Lower leg skin (tissue), 4 donors: Measurements from ENCODE around the gene DRICH1. TPM values are rescaled to one million over a fixed set of nuclear protein-coding genes. Genes with fewer than 3 reads are reported as not detected.

ENCODE experiments used
- DNase-seq, 2 donors: peaks; one replicate each; pipeline ENCODE4 v3.0.0-alpha.2; 2019; ENCODE audit warnings: low spot score in 2 of 2
- H3K4me3 ChIP-seq: fragments of 200-600 bp; sonication (generic); 2 replicates; pipeline ENCODE4 v1.5.1; 2017; ENCODE audit warnings: mild to moderate bottlenecking, low read depth; ENCODE audit not compliant: poor library complexity, severe bottlenecking
- POLR2A ChIP-seq, 2 donors: fragments of 450-650 bp; IDR thresholded peaks; one replicate each; pipeline ENCODE4 v1.6.1; 2016 to 2017; ENCODE audit warnings: antibody characterized with exemption in 2 of 2, mild to moderate bottlenecking in 1 of 2, moderate library complexity in 1 of 2
- WGBS, 2 donors: methylation state at CpG; one replicate each; pipeline ENCODE4 v1.1.5; 2018; 5-methylcytosine and 5-hydroxymethylcytosine counted together
- intact Hi-C: fragments of 100-400 bp; cut with DNase I; formaldehyde crosslinking; loops from one replicate; pipeline ENCODE4 v1.15.0; 2023; ENCODE audit warnings: low total_unique reads
- total RNA-seq, 4 donors: library from RNA; depleted of rRNA; stranded (reverse); fragments of >200 nt; gene quantifications; one replicate each; pipeline ENCODE4 v1.1.0, GENCODE V29; 2016
- TF ChIP-seq, protein P1 (sequence below), 3 donors: fragments of 450-650 bp; IDR thresholded peaks; one replicate each; pipeline ENCODE4 v1.5.1; 2016; ENCODE audit warnings: antibody characterized with exemption in 3 of 3, mild to moderate bottlenecking in 3 of 3, moderate library complexity in 2 of 3

The DRICH1 gene
- total RNA-seq, 4 donors from 2014 or later: 0.75 TPM; not detected in 3

GRCh38 chr22:23569716-23570115 is 62.4 kb downstream of the DRICH1 start:
- 83 to 86% methylated on average over 8 to 10 of the region's 10 CpGs for WGBS, 2 donors
- TF ChIP-seq, protein P1, sequence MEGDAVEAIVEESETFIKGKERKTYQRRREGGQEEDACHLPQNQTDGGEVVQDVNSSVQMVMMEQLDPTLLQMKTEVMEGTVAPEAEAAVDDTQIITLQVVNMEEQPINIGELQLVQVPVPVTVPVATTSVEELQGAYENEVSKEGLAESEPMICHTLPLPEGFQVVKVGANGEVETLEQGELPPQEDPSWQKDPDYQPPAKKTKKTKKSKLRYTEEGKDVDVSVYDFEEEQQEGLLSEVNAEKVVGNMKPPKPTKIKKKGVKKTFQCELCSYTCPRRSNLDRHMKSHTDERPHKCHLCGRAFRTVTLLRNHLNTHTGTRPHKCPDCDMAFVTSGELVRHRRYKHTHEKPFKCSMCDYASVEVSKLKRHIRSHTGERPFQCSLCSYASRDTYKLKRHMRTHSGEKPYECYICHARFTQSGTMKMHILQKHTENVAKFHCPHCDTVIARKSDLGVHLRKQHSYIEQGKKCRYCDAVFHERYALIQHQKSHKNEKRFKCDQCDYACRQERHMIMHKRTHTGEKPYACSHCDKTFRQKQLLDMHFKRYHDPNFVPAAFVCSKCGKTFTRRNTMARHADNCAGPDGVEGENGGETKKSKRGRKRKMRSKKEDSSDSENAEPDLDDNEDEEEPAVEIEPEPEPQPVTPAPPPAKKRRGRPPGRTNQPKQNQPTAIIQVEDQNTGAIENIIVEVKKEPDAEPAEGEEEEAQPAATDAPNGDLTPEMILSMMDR (IDR thresholded peaks at IDR 0.05): no peak
- TF ChIP-seq POLR2A (IDR thresholded peaks at IDR 0.05): no peak
- intact Hi-C loops: no loop called here
- no peak for DNase-seq
- H3K4me3 ChIP-seq: no peak overlapping the region

GRCh38 chr22:23569291-23569690 is 62.8 kb downstream of the DRICH1 start:
- intact Hi-C loops: no loop called here
- no peak overlapping the region for H3K4me3 ChIP-seq
- TF ChIP-seq, protein P1 (IDR thresholded peaks at IDR 0.05): no peak
- TF ChIP-seq POLR2A (IDR thresholded peaks at IDR 0.05): no peak
- WGBS, 2 donors: 80 to 89% methylated on average over 7 to 8 of the region's 8 CpGs
- no peak for DNase-seq

DNA sequence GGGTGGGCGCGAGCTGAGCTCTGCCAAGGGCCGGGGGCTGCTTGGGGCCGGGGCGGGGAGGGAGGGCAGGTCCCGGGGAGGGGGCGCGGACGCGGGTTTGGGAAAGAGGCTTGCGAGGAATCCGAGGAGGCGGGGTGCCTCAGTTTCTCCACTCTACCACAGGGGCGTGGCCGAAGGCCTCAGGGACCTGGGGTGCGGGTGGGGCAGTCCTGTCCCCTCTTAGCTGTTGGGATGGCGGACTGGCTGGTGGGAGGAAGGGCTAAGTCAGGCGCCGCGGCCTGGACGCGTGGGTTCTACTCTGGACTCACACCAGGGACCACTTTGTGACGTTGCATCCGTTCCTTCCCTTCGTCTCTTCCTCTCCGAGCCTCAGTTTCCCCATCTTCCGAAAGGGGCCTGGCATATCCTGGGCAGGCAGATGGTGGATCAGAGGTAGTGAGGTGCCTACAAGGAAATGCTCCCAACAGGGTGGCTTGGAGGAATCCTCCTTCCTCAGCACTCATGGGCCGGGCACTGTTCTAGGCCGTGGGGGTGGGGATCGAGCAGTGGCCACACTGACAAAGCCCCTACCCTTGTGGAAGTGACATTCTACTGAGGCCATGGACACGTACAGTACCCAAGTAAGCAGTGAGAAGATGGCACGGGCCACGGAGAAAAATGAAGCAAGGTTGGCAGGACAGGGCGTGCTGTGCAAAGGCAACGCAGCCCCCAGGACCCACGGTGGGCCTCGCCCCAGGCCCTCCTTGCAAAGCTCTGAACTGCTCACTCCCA is 65.2 kb downstream of the DRICH1 start:
- 56 to 73% methylated on average over 33 to 37 of the region's 37 CpGs for WGBS, 2 donors
- H3K4me3 ChIP-seq: no peak overlapping the region
- DNase-seq: no peak
- intact Hi-C loops: no loop called here
- TF ChIP-seq POLR2A (IDR thresholded peaks at IDR 0.05): no peak
- TF ChIP-seq, protein P1 (IDR thresholded peaks at IDR 0.05): no peak

- H3K4me3 ChIP-seq: no peak overlapping the region
- intact Hi-C loops: no loop called here
- TF ChIP-seq, protein P1 (IDR thresholded peaks at IDR 0.05): no peak
- TF ChIP-seq POLR2A (IDR thresholded peaks at IDR 0.05): no peak
- 2% methylated on average over 38 to 72 of the region's 73 CpGs for WGBS, 2 donors
- no peak for DNase-seq
Observed at GRCh38 chr22:23565915-23566704, 66.0 kb downstream of the DRICH1 start.

DNA sequence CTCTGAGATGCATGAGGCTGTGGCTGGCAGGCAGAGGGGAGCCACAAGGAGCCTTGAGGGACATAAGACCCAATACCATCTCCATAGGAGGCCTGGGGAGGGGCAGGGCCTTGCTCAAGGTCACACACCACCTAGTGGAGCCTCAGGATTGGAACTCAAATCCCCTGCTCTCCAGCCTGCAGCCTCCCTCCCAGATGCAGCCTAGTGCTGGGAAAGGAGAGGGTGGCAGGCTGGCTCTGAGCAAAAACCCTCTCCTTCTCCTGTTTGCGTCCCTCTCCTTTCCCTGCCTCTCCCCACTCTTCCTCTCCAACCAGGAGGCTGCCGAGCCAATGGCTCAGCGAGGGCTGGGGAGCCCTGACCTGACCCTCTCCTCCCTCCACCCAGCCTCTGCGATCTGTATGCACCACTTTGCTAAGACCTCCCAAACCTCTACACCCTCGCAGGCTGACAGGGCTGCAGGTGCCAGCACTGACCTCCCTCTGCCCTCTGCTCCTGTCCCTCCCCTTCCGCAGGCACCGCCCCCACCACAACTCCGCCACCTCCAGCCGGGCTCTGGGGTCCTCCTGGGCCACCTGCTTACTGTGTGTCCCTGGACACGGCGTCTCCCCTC is 66.7 kb downstream of the DRICH1 start:
- 17 to 20% methylated on average over 11 of the region's 11 CpGs for WGBS, 2 donors
- DNase-seq: no peak
- TF ChIP-seq POLR2A (IDR thresholded peaks at IDR 0.05): no peak
- TF ChIP-seq, protein P1 (IDR thresholded peaks at IDR 0.05): no peak
- H3K4me3 ChIP-seq: no peak overlapping the region
- intact Hi-C loops: no loop called here
